Ovary (tissue), 3 donors: Measurements from ENCODE around the gene CCDC50.

ENCODE experiments used
- CTCF ChIP-seq, 3 donors: fragments of 450-650 bp in 2 of 3; fragments of 200-600 bp in 1 of 3; IDR thresholded peaks; one replicate each; pipeline versions ENCODE4 v1.5.1 to v1.8.0; 2016 to 2022; ENCODE audit warnings: antibody characterized with exemption in 3 of 3, mild to moderate bottlenecking in 1 of 3
- EP300 ChIP-seq: sonication (generic); formaldehyde crosslinking; IDR thresholded peaks from one replicate; pipeline ENCODE4 v1.6.1; 2017; ENCODE audit warnings: antibody characterized with exemption
- donor health status: DM: no; HTN: no; CAD: no.

DNA sequence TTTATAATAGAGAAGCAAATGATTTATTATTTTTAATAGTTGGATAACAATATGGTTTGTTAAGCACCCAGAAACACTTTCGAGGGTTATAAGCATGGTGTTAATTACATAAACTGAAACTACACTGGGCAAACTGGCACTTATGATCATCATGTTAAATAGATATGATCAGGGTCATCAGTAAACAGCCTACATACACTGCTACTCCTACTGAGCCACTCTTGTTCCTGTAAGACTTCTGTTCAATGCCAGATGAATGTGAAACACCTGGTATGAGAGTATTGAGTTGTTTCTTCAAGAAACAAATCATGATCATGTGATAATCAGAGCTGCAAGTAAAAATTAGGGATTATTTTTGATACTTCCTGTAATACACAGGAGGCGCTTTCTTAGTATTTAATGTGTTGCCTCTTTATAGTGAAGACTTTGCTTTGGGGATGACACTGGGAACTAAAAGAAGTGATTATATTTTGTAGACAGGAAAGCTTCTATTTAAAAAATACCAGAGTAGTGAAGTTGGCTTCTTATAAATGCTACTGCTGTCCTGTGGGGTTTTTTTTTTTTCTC lies 33.4 kb downstream of the CCDC50 start:
- TF ChIP-seq CTCF (IDR thresholded peaks at IDR 0.05) (no peak), EP300 (no peak)
